Measurements from ENCODE around the gene PDZD2. TPM values are rescaled to one million over a fixed set of nuclear protein-coding genes. Genes with fewer than 3 reads are reported as not detected.
"Not testable (repeated sequence)": the region's sequence is repeated elsewhere in the genome, so short reads cannot be mapped to it uniquely, and the experiment has no call there.

Gene PDZD2
- total and polyA plus RNA-seq, 2 experiments from 2014 or later, result 1.7 to 4.0 TPM

DNA sequence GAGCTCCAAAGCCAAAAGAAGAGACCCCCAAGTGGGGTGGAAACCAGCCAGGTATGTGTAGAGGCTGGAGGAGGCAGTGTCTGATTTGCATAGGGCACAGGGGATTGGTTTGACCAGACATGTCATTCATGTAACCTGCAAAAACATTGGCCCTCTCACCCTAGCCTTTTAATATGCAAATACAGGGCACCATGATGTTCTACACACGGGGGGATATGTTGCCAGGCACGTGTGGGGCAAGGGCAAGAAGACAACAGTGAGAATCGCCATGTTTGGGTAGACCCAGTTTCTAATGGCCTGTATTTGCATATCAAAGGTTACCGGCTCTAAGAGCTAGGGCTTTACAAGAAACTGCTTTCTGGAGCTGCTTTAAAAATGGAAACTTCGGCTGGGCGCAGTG is 326.3 kb downstream of the PDZD2 start:
- no peak for TF ChIP-seq EZH2 (IDR thresholded peaks at IDR 0.05; ENCODE audit: borderline replicate concordance)
- TF ChIP-seq, protein P1, sequence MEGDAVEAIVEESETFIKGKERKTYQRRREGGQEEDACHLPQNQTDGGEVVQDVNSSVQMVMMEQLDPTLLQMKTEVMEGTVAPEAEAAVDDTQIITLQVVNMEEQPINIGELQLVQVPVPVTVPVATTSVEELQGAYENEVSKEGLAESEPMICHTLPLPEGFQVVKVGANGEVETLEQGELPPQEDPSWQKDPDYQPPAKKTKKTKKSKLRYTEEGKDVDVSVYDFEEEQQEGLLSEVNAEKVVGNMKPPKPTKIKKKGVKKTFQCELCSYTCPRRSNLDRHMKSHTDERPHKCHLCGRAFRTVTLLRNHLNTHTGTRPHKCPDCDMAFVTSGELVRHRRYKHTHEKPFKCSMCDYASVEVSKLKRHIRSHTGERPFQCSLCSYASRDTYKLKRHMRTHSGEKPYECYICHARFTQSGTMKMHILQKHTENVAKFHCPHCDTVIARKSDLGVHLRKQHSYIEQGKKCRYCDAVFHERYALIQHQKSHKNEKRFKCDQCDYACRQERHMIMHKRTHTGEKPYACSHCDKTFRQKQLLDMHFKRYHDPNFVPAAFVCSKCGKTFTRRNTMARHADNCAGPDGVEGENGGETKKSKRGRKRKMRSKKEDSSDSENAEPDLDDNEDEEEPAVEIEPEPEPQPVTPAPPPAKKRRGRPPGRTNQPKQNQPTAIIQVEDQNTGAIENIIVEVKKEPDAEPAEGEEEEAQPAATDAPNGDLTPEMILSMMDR (IDR thresholded peaks at IDR 0.05; ENCODE audit: poor library complexity), result no peak
- no peak for TF ChIP-seq EZH2phosphoT487 (IDR thresholded peaks at IDR 0.05; ENCODE audit: low read depth, severe bottlenecking, unreplicated experiment)
- no peak overlapping the region for H3K4me2 ChIP-seq
- 81% methylated on average over 6 of the region's 6 CpGs for WGBS (ENCODE audit: low lambda C conversion rate, missing lambda C conversion rate)
- H3K4me1 ChIP-seq (ENCODE audit: insufficient read depth), result peaks cover 18% of the 10 kb centered on the region
- no peak overlapping the region for H3K27ac ChIP-seq
- H3K27me3 ChIP-seq, result no peaks in the 10 kb centered on the region
- no peak overlapping the region for H2AFZ ChIP-seq
- H3K79me2 ChIP-seq, result no peaks in the 10 kb centered on the region
- DNase-seq (ENCODE audit: low spot score), result no peak
- H3K36me3 ChIP-seq (replicated peaks; ENCODE audit: insufficient read depth, low read depth), result no peaks in the 10 kb centered on the region
- no peak overlapping the region for H3K4me3 ChIP-seq
- no peaks in the 10 kb centered on the region for H3K9me3 ChIP-seq (ENCODE audit: low read depth)
- H4K20me1 ChIP-seq (ENCODE audit: insufficient read depth, poor library complexity, severe bottlenecking), result no peaks in the 10 kb centered on the region
- H3K9me2 ChIP-seq (replicated peaks; ENCODE audit: insufficient read depth), result no peaks in the 10 kb centered on the region

DNA sequence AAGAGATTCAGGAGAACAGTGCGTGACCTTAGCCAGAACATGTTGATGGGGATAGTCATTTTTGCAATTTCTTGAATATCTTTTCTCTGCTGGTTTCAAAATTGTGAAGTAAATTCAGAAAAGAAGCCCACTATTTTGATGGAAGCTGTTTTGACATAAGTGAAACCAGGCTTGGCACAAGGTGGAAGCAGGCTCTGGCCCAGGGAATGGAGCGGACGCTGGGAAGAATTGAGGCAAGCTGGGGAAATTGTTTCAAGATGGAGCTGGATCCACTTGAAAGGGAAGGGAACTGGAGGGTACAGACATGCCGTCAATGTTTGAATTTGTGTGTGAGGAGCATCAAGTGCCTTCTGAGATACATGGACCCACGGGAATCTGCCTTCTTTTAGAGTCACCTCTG is 328.0 kb downstream of the PDZD2 start:
- H3K79me2 ChIP-seq, result no peaks in the 10 kb centered on the region
- no peak overlapping the region for H3K4me3 ChIP-seq
- H3K36me3 ChIP-seq (replicated peaks; ENCODE audit: insufficient read depth, low read depth), result no peaks in the 10 kb centered on the region
- H3K4me1 ChIP-seq (ENCODE audit: insufficient read depth), result peaks cover 18% of the 10 kb centered on the region
- no peak for DNase-seq (ENCODE audit: low spot score)
- no peaks in the 10 kb centered on the region for H3K9me2 ChIP-seq (replicated peaks; ENCODE audit: insufficient read depth)
- no peaks in the 10 kb centered on the region for H4K20me1 ChIP-seq (ENCODE audit: insufficient read depth, poor library complexity, severe bottlenecking)
- no peaks in the 10 kb centered on the region for H3K27me3 ChIP-seq
- H3K4me2 ChIP-seq, result no peak overlapping the region
- H3K9me3 ChIP-seq (ENCODE audit: low read depth), result no peaks in the 10 kb centered on the region
- H3K27ac ChIP-seq, result no peak overlapping the region
- 87% methylated on average over 5 of the region's 5 CpGs for WGBS (ENCODE audit: low lambda C conversion rate, missing lambda C conversion rate)
- H2AFZ ChIP-seq, result no peak overlapping the region
- TF ChIP-seq, protein P1 (IDR thresholded peaks at IDR 0.05; ENCODE audit: poor library complexity), result no peak
- TF ChIP-seq EZH2 (IDR thresholded peaks at IDR 0.05; ENCODE audit: borderline replicate concordance), result no peak
- TF ChIP-seq EZH2phosphoT487 (IDR thresholded peaks at IDR 0.05; ENCODE audit: low read depth, severe bottlenecking, unreplicated experiment), result no peak

GRCh38 chr5:31967461-31967860 is 328.5 kb downstream of the PDZD2 start:
- no peaks in the 10 kb centered on the region for H3K36me3 ChIP-seq (replicated peaks; ENCODE audit: insufficient read depth, low read depth)
- H3K27ac ChIP-seq, result no peak overlapping the region
- H3K79me2 ChIP-seq, result no peaks in the 10 kb centered on the region
- H3K9me2 ChIP-seq (replicated peaks; ENCODE audit: insufficient read depth), result no peaks in the 10 kb centered on the region
- 59% methylated on average over 3 of the region's 3 CpGs for WGBS (ENCODE audit: low lambda C conversion rate, missing lambda C conversion rate)
- no peaks in the 10 kb centered on the region for H3K9me3 ChIP-seq (ENCODE audit: low read depth)
- no peak for TF ChIP-seq EZH2phosphoT487 (IDR thresholded peaks at IDR 0.05; ENCODE audit: low read depth, severe bottlenecking, unreplicated experiment)
- no peak for TF ChIP-seq EZH2 (IDR thresholded peaks at IDR 0.05; ENCODE audit: borderline replicate concordance)
- TF ChIP-seq, protein P1 (IDR thresholded peaks at IDR 0.05; ENCODE audit: poor library complexity), result no peak
- no peak overlapping the region for H3K4me3 ChIP-seq
- no peaks in the 10 kb centered on the region for H3K27me3 ChIP-seq
- peaks cover 13% of the 10 kb centered on the region for H3K4me1 ChIP-seq (ENCODE audit: insufficient read depth)
- no peak overlapping the region for H3K4me2 ChIP-seq
- no peak for DNase-seq (ENCODE audit: low spot score)
- H4K20me1 ChIP-seq (ENCODE audit: insufficient read depth, poor library complexity, severe bottlenecking), result no peaks in the 10 kb centered on the region
- H2AFZ ChIP-seq, result no peak overlapping the region

GRCh38 chr5:31972558-31972957 is 333.6 kb downstream of the PDZD2 start:
- no peak for DNase-seq (ENCODE audit: low spot score)
- H4K20me1 ChIP-seq (ENCODE audit: insufficient read depth, poor library complexity, severe bottlenecking), result no peaks in the 10 kb centered on the region
- no peaks in the 10 kb centered on the region for H3K9me2 ChIP-seq (replicated peaks; ENCODE audit: insufficient read depth)
- H3K36me3 ChIP-seq (replicated peaks; ENCODE audit: insufficient read depth, low read depth), result no peaks in the 10 kb centered on the region
- H3K9me3 ChIP-seq (ENCODE audit: low read depth), result no peaks in the 10 kb centered on the region
- TF ChIP-seq, protein P1 (IDR thresholded peaks at IDR 0.05; ENCODE audit: poor library complexity), result no peak
- TF ChIP-seq EZH2 (IDR thresholded peaks at IDR 0.05; ENCODE audit: borderline replicate concordance) (no peak), EZH2phosphoT487 (IDR thresholded peaks at IDR 0.05; ENCODE audit: low read depth, severe bottlenecking, unreplicated experiment) (no peak)
- no peak overlapping the region for H3K27ac ChIP-seq
- no peak overlapping the region for H3K4me2 ChIP-seq
- H3K27me3 ChIP-seq, result no peaks in the 10 kb centered on the region
- H2AFZ ChIP-seq, result no peak overlapping the region
- no peaks in the 10 kb centered on the region for H3K4me1 ChIP-seq (ENCODE audit: insufficient read depth)
- no peaks in the 10 kb centered on the region for H3K79me2 ChIP-seq
- no peak overlapping the region for H3K4me3 ChIP-seq

DNA sequence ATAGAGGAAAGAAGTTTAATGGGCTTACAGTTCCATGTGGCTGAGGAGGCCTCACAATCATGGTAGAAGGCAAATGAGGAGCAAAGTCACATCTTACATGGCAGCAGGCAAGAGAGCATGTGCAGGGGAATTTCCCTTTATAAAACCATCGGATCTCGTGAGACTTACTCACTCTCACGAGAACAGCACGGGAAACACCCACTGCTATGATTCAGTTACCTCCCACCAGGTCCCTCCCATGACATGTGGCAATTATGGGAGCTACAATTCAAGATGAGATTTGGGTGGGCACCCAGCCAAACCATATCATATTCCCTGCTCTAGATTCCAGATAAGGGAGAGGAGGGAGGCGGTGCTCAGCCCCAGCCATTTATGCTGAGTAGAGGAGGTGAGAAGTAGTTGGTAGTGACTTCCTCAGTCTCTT is 336.3 kb downstream of the PDZD2 start:
- H3K9me2 ChIP-seq (replicated peaks; ENCODE audit: insufficient read depth); H3K27ac ChIP-seq; H3K79me2 ChIP-seq; H2AFZ ChIP-seq; H4K20me1 ChIP-seq (ENCODE audit: insufficient read depth, poor library complexity, severe bottlenecking); H3K9me3 ChIP-seq (ENCODE audit: low read depth); H3K4me2 ChIP-seq; H3K4me1 ChIP-seq (ENCODE audit: insufficient read depth); H3K4me3 ChIP-seq; H3K36me3 ChIP-seq (replicated peaks; ENCODE audit: insufficient read depth, low read depth); DNase-seq (ENCODE audit: low spot score); H3K27me3 ChIP-seq: not testable (repeated sequence)
- 91% methylated on average over 5 of the region's 5 CpGs for WGBS (ENCODE audit: low lambda C conversion rate, missing lambda C conversion rate)

Data from hepatocyte (in vitro differentiated cells).